Motor neuron (in vitro differentiated cells): ENCODE measurements around the gene EPS8L3. TPM values are rescaled to one million over a fixed set of nuclear protein-coding genes. Genes with fewer than 3 reads are reported as not detected.

Experiments
- ATAC-seq, 8 experiments: fragments of 200-7000 bp; cut with Tn5 transposase; replicated peaks in 6 of 8; 2 replicates each; pipeline ENCODE4 v1.8.0; 2021; ENCODE audit warnings: mild to moderate bottlenecking in 8 of 8, moderate library complexity in 8 of 8
- H3K27ac ChIP-seq, 2 donors: fragments of 250-450 bp; sonication (Bioruptor Pico); 2 replicates each; pipeline ENCODE4 v1.9.0; 2021; ENCODE audit warnings: antibody characterized with exemption in 2 of 2, mild to moderate bottlenecking in 2 of 2, moderate library complexity in 1 of 2
- H3K4me1 ChIP-seq, 2 donors: fragments of 250-450 bp; sonication (Bioruptor Pico); replicated peaks in 1 of 2; 2 replicates each; pipeline ENCODE4 v1.6.1; 2021; ENCODE audit warnings: antibody characterized with exemption in 2 of 2, mild to moderate bottlenecking in 2 of 2, moderate library complexity in 1 of 2
- H3K4me3 ChIP-seq, 5 donors: fragments of 250-450 bp; sonication (Bioruptor Pico); 2 replicates each; pipeline ENCODE4 v1.9.0; 2021; ENCODE audit warnings: antibody characterized with exemption in 5 of 5, mild to moderate bottlenecking in 5 of 5, moderate library complexity in 4 of 5
- WGBS, 10 experiments: fragments of 450-650 bp; shearing (Covaris generic); methylation state at CpG; one replicate each; pipeline ENCODE4 v1.0.0; 2022; 5-methylcytosine and 5-hydroxymethylcytosine counted together
- in situ Hi-C, 9 experiments: fragments of 400-800 bp; cut with MboI; loops; one replicate each; pipeline ENCODE4 v1.15.0; 2021; ENCODE audit warnings: low sequenced_read_pairs in 9 of 9, low pct_unique_long_range_greater_than_20kb in 2 of 9; ENCODE audit not compliant: unreplicated experiment in 9 of 9
- total RNA-seq, 8 experiments: library from RNA; unstranded; fragments of 300-600 nt; gene quantifications; 2 replicates each; pipeline versions ENCODE4 v1.2.3 to v1.2.4, GENCODE V29; 2022

EPS8L3 gene
- total RNA-seq, 8 experiments from 2014 or later: 1.0 to 3.1 TPM; not detected in 6

DNA sequence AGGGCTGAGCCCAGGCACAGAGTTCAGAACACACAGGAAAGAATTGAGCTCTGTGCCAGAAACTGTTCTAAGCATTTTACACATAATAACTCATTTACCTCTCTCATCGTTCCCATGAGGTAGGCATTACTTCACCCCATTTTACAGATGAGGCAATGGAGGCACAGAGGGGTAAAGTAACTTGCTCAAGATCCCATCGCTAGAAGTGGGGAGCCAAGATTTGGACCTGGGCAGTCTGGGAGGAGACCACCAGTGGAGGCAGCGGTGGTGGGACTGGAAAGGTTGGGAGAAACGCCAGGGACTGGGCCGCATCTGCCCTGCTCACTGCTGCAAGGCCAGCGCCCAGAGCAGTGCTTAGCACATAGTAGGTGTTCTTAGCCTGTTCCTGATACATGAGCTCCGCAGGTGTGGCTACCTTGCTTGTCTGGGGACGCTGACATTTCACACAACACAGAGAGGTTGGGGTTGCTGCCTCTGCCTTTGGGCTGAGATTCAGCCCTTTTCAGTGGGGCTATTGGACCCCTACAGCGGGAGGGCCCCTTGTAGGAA lies 27.8 kb upstream of the EPS8L3 start:
- peak in 4 of 8 experiments; percentile 2 to 16 (median 10) for ATAC-seq
- 78 to 100% (median 88%) methylated on average over 1 to 9 of the region's 9 CpGs; no CpG with 5 or more reads in 2 of the 10 experiments for WGBS, 10 experiments
- in situ Hi-C loops: loop anchor here in 2 of 9 experiments (25.0 kb wide), 3 partner anchors 121 to 254 kb away; partner anchors contain the start of genes AHCYL1 (in 1 of the 2), CSF1 (in 1 of the 2), GNAI3 (in 1 of the 2) and GPR61 (in 1 of the 2)

DNA sequence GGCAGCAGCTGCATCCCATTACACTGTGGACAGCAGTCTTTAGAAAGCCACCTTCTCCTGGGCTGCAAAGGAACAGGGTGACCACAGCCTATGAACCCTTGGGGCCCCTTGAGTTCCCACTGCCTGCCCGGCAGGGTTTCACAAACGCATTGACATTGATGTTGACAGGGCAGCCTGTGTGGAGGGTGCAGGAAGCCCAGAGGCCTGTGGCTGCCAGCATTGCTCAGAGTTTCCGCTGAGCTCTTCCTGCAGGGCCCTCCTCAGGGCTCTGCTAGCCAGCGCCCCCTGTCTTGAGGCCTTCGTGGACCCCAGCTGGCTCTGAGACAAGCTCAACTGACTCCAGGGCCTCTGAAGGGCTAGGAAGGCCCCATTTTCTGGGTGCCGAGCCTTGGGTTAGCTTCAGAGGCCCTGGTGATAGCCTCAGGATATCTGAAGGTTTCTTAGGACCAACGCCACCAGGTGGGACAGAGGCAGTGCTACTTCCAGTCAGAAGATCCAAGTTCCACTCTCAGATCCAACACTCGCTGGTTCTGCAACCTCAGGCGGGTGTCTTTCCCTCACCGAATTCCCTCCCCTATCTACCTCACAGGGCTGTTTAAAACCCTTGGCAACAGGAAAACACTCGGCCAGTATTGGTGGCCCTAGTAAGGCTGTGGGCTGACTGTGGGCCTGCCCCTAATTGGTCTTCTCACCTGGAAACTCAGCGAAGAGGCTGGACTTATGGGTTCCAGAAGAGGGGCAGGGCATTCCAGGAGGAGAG lies 27.2 kb upstream of the EPS8L3 start:
- ATAC-seq: no peak
- no peak overlapping the region for H3K27ac ChIP-seq
- in situ Hi-C loops: loop anchor here in 2 of 9 experiments (25.0 kb wide), 3 partner anchors 121 to 254 kb away; partner anchors contain the start of genes AHCYL1 (in 1 of the 2), CSF1 (in 1 of the 2), GNAI3 (in 1 of the 2) and GPR61 (in 1 of the 2)
- 20 to 100% (median 91%) methylated on average over 1 to 7 of the region's 12 CpGs; no CpG with 5 or more reads in 1 of the 10 experiments for WGBS, 10 experiments
- H3K4me1 ChIP-seq: peaks cover 30 to 37% of the 10 kb centered on the region in 2 donors
- H3K4me3 ChIP-seq: no peak overlapping the region

More for the DNA sequence above, 27.8 kb upstream of the EPS8L3 start:
- peaks cover 30 to 37% of the 10 kb centered on the region in 2 donors for H3K4me1 ChIP-seq
- H3K27ac ChIP-seq: peak overlapping the region in 1 of 2 donors; percentile 17
- no peak overlapping the region for H3K4me3 ChIP-seq

DNA sequence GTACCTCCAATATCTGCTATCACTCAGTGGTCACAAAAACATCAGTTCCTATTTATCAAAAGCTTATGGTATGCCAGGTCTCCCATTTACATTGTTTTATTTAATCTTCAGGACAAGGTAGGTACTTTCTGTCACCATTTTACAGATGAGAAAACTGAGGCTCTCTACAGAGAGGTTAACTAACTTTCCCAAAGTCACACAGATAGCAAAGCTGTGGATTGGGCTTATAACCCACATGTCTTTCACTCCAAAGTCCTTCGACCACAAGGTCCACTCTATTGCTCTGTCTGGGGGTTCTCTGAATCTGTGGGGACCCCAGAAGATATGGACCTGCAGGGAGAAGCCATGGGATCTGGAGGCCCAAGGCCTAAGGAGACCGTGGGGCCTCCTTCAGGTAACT lies 26.6 kb upstream of the EPS8L3 start:
- H3K27ac ChIP-seq: no peak overlapping the region
- peaks cover 30 to 37% of the 10 kb centered on the region in 2 donors for H3K4me1 ChIP-seq
- WGBS, 10 experiments: 67 to 100% (median 91%) methylated on average over 1 to 2 of the region's 2 CpGs; no CpG with 5 or more reads in 6 of the 10 experiments
- ATAC-seq: no peak
- no peak overlapping the region for H3K4me3 ChIP-seq
- in situ Hi-C loops: loop anchor here in 2 of 9 experiments (25.0 kb wide), 3 partner anchors 122 to 253 kb away; partner anchors contain the start of genes AHCYL1 (in 1 of the 2), CSF1 (in 1 of the 2), GNAI3 (in 1 of the 2) and GPR61 (in 1 of the 2)

DNA sequence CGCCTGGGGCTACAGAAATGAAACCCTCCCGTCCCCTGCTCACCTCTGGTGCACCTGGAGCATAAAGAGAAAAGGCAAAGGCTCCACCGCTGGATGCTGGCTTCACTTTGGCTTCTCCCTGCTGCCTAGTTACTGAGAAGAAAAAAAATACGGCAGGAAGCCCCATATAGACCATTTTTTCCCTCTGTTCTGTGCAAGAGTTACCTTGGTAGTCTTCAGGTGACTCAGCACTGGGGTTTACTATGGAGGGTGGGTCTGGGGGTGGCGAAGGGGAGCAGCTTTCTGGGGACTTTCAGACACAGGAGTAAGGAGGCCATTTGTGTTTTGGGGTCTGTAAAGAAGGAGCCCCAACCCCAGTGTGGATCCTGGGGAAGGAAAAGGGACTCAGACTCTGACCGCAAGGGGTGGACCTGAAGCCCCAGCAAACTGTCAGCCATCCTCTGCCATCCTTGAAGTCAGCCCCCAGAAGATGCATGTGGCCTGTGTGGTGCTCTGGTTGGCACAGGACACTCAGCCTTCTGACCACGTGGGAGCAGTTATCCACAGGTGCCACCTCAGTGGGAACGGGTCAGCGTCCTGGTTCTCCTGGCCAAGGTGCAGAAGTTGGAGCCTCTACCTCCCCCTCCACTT lies 25.9 kb upstream of the EPS8L3 start:
- Histone ChIP-seq H3K4me3 (no peak overlapping the region), H3K4me1 (peaks cover 30 to 33% of the 10 kb centered on the region in 2 donors), H3K27ac (no peak overlapping the region)
- in situ Hi-C loops: loop anchor here in 2 of 9 experiments (25.0 kb wide), 3 partner anchors 123 to 252 kb away; partner anchors contain the start of genes AHCYL1 (in 1 of the 2), CSF1 (in 1 of the 2), GNAI3 (in 1 of the 2) and GPR61 (in 1 of the 2)
- no peak for ATAC-seq
- WGBS, 10 experiments: 78 to 100% (median 83%) methylated on average over 1 to 9 of the region's 9 CpGs; no CpG with 5 or more reads in 3 of the 10 experiments

DNA sequence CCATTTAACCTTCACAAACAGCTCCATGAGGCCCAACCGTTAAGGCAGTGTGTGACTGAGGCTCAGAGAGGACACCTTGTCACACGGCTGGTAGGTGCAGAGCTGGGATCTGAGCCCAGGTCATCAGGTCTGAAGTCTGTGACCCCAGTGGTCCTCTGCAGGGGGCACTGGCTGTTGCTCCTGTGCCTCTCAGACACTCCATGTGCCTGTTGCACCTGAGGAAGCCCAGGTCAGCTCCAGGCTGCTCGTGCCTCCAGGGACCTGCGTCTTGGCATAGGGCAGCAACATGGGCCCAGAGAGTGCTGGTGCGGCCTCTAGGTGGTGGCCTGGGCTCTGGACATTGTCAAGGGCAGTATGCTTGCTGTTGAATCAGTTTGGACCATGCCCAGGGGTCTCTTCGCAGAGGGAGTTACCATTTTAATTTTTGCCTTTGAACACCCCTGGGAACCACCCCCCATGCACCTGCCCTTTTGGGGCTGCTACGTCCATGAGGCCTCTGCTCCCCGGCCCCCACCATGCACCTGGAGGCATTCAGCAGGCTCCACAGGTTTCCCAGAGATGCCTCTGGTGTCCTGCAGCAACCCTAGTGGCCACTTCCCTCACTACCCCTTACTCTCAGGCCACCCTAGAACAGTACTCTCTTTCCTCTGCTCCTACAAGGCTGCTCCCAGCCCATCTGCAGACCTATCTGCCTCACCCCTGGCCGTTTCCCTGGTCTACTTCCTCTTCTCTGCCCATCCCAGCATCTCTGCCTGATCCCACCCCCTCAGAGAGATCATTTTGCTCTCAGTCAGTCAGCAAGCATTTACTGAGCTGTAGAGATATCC lies 25.2 kb upstream of the EPS8L3 start:
- in situ Hi-C loops: loop anchor here in 2 of 9 experiments (25.0 kb wide), 3 partner anchors 123 to 252 kb away; partner anchors contain the start of genes AHCYL1 (in 1 of the 2), CSF1 (in 1 of the 2), GNAI3 (in 1 of the 2) and GPR61 (in 1 of the 2)
- Histone ChIP-seq H3K27ac (no peak overlapping the region), H3K4me3 (no peak overlapping the region), H3K4me1 (peaks cover 24 to 26% of the 10 kb centered on the region in 2 donors)
- 70 to 100% (median 81%) methylated on average over 2 to 5 of the region's 9 CpGs; no CpG with 5 or more reads in 6 of the 10 experiments for WGBS, 10 experiments
- peak in 2 of 8 experiments; percentile 2 to 23 for ATAC-seq

DNA sequence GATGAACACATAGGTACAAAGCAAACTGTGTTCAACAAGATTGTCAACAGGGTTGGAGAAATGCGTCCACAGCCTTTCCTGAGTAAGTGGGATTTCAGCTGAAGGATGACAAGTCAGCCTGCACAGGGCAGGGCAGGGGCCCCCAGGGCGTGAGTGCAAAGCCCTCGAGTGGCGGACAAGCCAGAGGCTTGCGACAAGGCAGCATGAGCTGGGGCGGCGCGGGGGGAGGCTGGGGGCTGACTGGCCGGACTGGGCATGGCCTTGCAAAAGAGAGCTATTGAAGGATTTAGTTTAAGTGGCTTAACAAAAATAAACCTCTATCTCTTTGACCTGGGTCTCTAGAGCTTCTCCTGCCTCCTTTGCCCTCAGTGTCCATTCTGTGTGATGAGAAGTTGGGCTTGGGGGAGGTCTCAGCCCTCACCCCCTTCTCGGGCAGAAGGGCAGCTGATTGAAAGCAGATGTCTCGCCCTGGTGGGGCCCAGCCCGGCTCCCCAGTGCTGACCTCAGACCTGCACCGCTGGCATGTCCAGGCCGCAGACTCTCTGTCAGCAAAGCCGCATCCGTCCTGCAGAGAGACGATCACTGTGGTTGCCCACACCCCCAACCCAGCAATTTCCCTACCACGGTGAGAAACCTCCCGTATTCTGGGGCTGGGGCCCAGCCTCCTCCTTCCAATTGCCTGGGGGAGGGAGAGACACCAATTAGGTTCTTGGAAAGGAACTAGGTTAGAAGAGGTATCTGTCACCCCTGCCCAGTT lies 24.3 kb upstream of the EPS8L3 start:
- no peak overlapping the region for H3K27ac ChIP-seq
- no peak overlapping the region for H3K4me3 ChIP-seq
- peaks cover 15 to 17% of the 10 kb centered on the region in 2 donors for H3K4me1 ChIP-seq
- 71 to 100% (median 80%) methylated on average over 1 to 8 of the region's 19 CpGs; no CpG with 5 or more reads in 3 of the 10 experiments for WGBS, 10 experiments
- in situ Hi-C loops: loop anchor here in 2 of 9 experiments (25.0 kb wide), 3 partner anchors 124 to 251 kb away; partner anchors contain the start of genes AHCYL1 (in 1 of the 2), CSF1 (in 1 of the 2), GNAI3 (in 1 of the 2) and GPR61 (in 1 of the 2)
- ATAC-seq: no peak

DNA sequence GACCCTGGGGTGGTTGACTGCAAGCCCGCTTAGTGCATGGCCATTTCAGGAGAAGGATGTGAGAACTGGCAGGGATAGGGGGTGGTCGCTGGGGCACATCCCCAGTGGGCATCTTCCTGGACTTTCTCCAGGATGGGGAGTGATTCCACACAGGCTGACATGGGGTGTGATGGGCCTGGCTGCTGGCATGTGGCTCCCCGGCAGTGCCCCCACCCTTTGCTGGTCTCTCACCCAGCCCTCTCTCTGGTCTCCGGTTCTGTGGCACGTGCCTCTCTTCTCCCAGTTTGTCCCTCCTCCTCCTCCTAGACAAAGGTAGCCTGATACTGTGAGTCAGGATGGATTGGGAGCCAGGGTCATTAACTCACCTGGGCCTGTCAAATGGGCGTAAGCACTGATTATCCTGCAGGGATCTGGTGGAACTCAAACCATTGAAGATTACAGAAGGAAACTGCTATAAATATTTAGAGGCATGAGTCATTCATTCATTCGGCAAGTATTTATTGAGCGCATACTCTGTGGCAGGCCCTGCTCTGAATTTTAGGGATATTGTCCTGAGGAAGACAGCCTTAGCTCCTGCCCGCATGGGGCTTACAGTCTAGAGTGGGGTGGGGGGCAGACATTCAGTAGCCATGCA lies 23.6 kb upstream of the EPS8L3 start:
- peak in 2 of 8 experiments; percentile 7 to 25 for ATAC-seq
- Histone ChIP-seq H3K4me1 (peaks cover 8 to 10% of the 10 kb centered on the region in 2 donors), H3K27ac (no peak overlapping the region), H3K4me3 (no peak overlapping the region)
- in situ Hi-C loops: loop anchor here in 2 of 9 experiments (25.0 kb wide), 3 partner anchors 125 to 250 kb away; partner anchors contain the start of genes AHCYL1 (in 1 of the 2), CSF1 (in 1 of the 2), GNAI3 (in 1 of the 2) and GPR61 (in 1 of the 2)
- 67 to 100% (median 90%) methylated on average over 1 to 9 of the region's 9 CpGs; no CpG with 5 or more reads in 4 of the 10 experiments for WGBS, 10 experiments

DNA sequence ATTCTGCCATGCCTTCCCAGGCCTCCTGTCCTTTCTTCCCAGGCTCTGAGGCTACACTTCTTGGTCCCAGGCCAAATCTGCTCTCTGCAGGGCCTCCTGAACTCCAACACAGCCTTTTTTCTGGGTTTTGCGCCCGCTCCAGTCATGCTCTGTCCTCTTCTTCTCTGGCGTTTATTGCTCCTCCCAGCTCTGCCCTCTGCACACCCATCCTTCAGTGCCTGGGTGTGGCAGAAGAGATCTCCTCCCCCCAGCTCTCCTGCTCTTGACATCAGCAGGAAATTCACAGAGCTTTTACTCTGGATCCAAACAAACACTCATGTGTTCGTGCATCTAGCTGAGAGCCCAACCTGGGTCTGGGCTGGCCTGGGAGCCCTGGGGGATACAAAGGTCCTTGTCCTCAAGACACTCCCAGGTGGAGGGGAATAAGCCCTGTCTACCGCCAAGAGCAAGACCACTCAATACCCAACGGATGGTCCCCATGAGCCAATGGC lies 22.9 kb upstream of the EPS8L3 start:
- H3K27ac ChIP-seq: no peak overlapping the region
- WGBS, 10 experiments: 40 to 100% (median 83%) methylated on average over 1 to 6 of the region's 6 CpGs; no CpG with 5 or more reads in 1 of the 10 experiments
- peaks cover under 1 to 2% of the 10 kb centered on the region in 2 donors for H3K4me1 ChIP-seq
- ATAC-seq: peak in 4 of 8 experiments; percentile 19 to 75 (median 48)
- in situ Hi-C loops: loop anchor here in 2 of 9 experiments (25.0 kb wide), 3 partner anchors 126 to 249 kb away; partner anchors contain the start of genes AHCYL1 (in 1 of the 2), CSF1 (in 1 of the 2), GNAI3 (in 1 of the 2) and GPR61 (in 1 of the 2)
- no peak overlapping the region for H3K4me3 ChIP-seq

DNA sequence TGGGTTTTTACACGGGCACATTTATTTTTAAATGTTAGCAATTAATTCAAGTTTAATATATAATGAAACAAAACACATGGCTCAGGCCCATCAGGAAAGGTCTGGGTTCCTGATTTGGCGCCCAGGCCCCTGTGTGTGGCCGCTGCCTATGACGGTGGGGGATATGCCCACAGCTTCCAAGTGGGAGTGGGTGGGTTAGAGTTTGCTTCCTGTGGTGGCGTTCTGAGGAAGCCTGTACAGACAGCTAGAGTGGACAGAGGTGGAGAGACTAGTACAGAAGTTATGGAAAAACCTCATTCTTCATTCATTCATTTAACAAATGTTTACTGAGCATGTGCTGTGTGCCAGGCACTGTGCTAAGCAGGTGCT lies 22.4 kb upstream of the EPS8L3 start:
- ATAC-seq: no peak
- H3K4me3 ChIP-seq: no peak overlapping the region
- H3K4me1 ChIP-seq: no peaks in the 10 kb centered on the region
- in situ Hi-C loops: loop anchor here in 2 of 9 experiments (25.0 kb wide), 3 partner anchors 126 to 249 kb away; partner anchors contain the start of genes AHCYL1 (in 1 of the 2), CSF1 (in 1 of the 2), GNAI3 (in 1 of the 2) and GPR61 (in 1 of the 2)
- WGBS, 10 experiments: 50 to 100% (median 86%) methylated on average over 2 to 5 of the region's 5 CpGs; no CpG with 5 or more reads in 1 of the 10 experiments
- no peak overlapping the region for H3K27ac ChIP-seq

DNA sequence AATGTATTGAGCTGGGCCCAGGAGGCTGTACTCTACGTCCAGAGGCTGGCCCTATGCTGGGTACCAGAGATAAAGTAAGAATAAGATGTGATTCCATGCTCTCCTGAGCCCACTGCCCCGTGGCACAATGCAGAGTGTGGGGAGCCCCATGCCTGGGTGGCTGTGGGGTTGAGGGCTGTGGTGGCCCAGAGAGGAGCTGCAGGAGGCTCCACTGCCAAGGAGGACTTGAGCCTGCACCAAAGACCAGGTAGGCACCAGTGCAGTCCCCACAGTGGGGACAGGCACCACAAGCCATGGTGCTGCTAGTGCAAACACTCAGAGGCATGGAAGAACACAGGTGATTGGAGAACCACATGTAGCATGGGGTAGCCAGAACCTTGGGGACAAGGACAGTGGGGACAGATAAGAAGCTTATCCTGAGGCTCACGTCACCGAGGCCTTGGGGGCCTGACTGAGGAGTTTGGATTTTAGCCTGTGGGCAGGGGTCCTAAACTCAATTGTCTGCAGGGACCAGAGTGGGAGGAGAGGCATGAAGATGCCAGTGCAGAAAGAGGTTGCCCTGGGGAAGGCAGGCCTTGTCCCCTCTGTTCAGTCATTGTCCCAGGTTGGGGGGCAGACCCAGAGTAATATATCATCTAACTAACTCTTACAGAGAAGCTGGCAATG lies 21.9 kb upstream of the EPS8L3 start:
- Histone ChIP-seq H3K27ac (no peak overlapping the region), H3K4me3 (no peak overlapping the region), H3K4me1 (no peaks in the 10 kb centered on the region)
- in situ Hi-C loops: loop anchor here in 2 of 9 experiments (25.0 kb wide), 3 partner anchors 127 to 248 kb away; partner anchors contain the start of genes AHCYL1 (in 1 of the 2), CSF1 (in 1 of the 2), GNAI3 (in 1 of the 2) and GPR61 (in 1 of the 2)
- 33 to 100% (median 80%) methylated on average over 1 to 3 of the region's 4 CpGs; no CpG with 5 or more reads in 3 of the 10 experiments for WGBS, 10 experiments
- no peak for ATAC-seq
